GM23338 (cell line): ENCODE data around the gene SLC9A2. TPM values are rescaled to one million over a fixed set of nuclear protein-coding genes. Genes with fewer than 3 reads are reported as not detected.

Experiments used
- ATAC-seq: fragments of 200-7000 bp; cut with Tn5 transposase; 3 replicates; pipeline ENCODE4 v1.9.1; 2020
- DNase-seq: peaks from one replicate; pipeline ENCODE4 v3.0.0-alpha.2; 2015; ENCODE audit warnings: low spot score
- H2AFZ ChIP-seq: fragments of 200-600 bp; sonication (generic); 2 replicates; pipeline ENCODE4 v1.8.0; 2016; ENCODE audit warnings: antibody characterized with exemption, mild to moderate bottlenecking, moderate library complexity
- H3F3A ChIP-seq: fragments of 200-600 bp; sonication (generic); replicated peaks from 2 replicates; pipeline ENCODE4 v1.8.0; 2017; ENCODE audit warnings: antibody characterized with exemption, mixed run types, low read depth
- H3K27ac ChIP-seq: fragments of 200-600 bp; sonication (generic); 2 replicates; pipeline ENCODE4 v1.6.1; 2016; ENCODE audit warnings: low read depth
- H3K27me3 ChIP-seq: fragments of 200-600 bp; sonication (generic); 2 replicates; pipeline ENCODE4 v1.8.0; 2016; ENCODE audit warnings: mild to moderate bottlenecking, mixed run types, moderate library complexity; ENCODE audit not compliant: insufficient read depth
- H3K36me3 ChIP-seq: fragments of 200-600 bp; sonication (generic); 2 replicates; pipeline ENCODE4 v1.8.0; 2016; ENCODE audit warnings: mild to moderate bottlenecking; ENCODE audit not compliant: insufficient read depth
- H3K4me1 ChIP-seq: fragments of 200-600 bp; sonication (generic); 2 replicates; pipeline ENCODE4 v1.8.0; 2016; ENCODE audit warnings: mild to moderate bottlenecking, moderate library complexity; ENCODE audit not compliant: insufficient read depth
- H3K4me2 ChIP-seq: fragments of 200-600 bp; sonication (generic); 2 replicates; pipeline ENCODE4 v1.7.1; 2017; ENCODE audit warnings: mixed run types
- H3K4me3 ChIP-seq: fragments of 200-600 bp; sonication (generic); 2 replicates; pipeline ENCODE4 v1.6.1; 2016; ENCODE audit warnings: mixed run types
- H3K79me2 ChIP-seq: fragments of 200-600 bp; sonication (generic); replicated peaks from 2 replicates; pipeline ENCODE4 v1.8.0; 2017; ENCODE audit warnings: mild to moderate bottlenecking; ENCODE audit not compliant: insufficient read depth
- H3K9me2 ChIP-seq: fragments of 200-600 bp; sonication (generic); 2 replicates; pipeline ENCODE4 v1.8.0; 2017; ENCODE audit not compliant: insufficient read depth
- H4K20me1 ChIP-seq: fragments of 200-600 bp; sonication (generic); replicated peaks from 2 replicates; pipeline ENCODE4 v1.8.0; 2017; ENCODE audit warnings: mild to moderate bottlenecking; ENCODE audit not compliant: insufficient read depth
- H3K27ac Mint-ChIP-seq: 2 replicates; pipeline ENCODE4 v1.8.0; 2020; ENCODE audit warnings: inconsistent platforms, mild to moderate bottlenecking, moderate library complexity, mixed read lengths
- H3K27me3 Mint-ChIP-seq: 3 replicates; pipeline ENCODE4 v1.8.0; 2022; ENCODE audit warnings: low read depth, mild to moderate bottlenecking, moderate library complexity, mixed read lengths, inconsistent platforms; ENCODE audit not compliant: insufficient read depth, poor library complexity
- H3K36me3 Mint-ChIP-seq: 3 replicates; pipeline ENCODE4 v1.8.0; 2021; ENCODE audit warnings: low read depth, mild to moderate bottlenecking, inconsistent platforms, moderate library complexity, mixed read lengths
- H3K4me1 Mint-ChIP-seq: 3 replicates; pipeline ENCODE4 v1.8.0; 2020; ENCODE audit warnings: mild to moderate bottlenecking, inconsistent platforms, mixed read lengths
- H3K4me3 Mint-ChIP-seq: 3 replicates; pipeline ENCODE4 v1.8.0; 2021; ENCODE audit warnings: moderate library complexity, mild to moderate bottlenecking, inconsistent platforms, mixed read lengths
- H3K9me3 Mint-ChIP-seq: 3 replicates; pipeline ENCODE4 v1.8.0; 2020; ENCODE audit warnings: moderate library complexity, mild to moderate bottlenecking, inconsistent platforms, mixed read lengths
- EZH2 ChIP-seq: fragments of 200-600 bp; sonication (generic); IDR thresholded peaks from one replicate; pipeline ENCODE4 v1.8.0; 2017; ENCODE audit warnings: antibody characterized with exemption, mild to moderate bottlenecking, low read depth; ENCODE audit not compliant: unreplicated experiment
- ZNF114 ChIP-seq: fragments of 250-450 bp; sonication (Bioruptor Pico); IDR thresholded peaks from 2 replicates; pipeline ENCODE4 v1.5.0; 2020; ENCODE audit warnings: mild to moderate bottlenecking, moderate library complexity
- polyA plus RNA-seq: library from polyadenylated mRNA; unstranded; fragments of >200 nt; fragmentation: Nextera tagmentation; extraction: Ambion mirVana; gene quantifications from 2 replicates; pipeline ENCODE4 v1.2.1, GENCODE V29; 2016
- total RNA-seq: library from RNA; depleted of rRNA; stranded (reverse); fragments of >200 nt; shearing (Covaris generic); gene quantifications from 2 replicates; pipeline ENCODE4 v1.2.3, GENCODE V29; 2014; rRNA removed

The SLC9A2 gene
- total and polyA plus RNA-seq, 2 experiments from 2014 or later, result 0.03 to 0.24 TPM

DNA sequence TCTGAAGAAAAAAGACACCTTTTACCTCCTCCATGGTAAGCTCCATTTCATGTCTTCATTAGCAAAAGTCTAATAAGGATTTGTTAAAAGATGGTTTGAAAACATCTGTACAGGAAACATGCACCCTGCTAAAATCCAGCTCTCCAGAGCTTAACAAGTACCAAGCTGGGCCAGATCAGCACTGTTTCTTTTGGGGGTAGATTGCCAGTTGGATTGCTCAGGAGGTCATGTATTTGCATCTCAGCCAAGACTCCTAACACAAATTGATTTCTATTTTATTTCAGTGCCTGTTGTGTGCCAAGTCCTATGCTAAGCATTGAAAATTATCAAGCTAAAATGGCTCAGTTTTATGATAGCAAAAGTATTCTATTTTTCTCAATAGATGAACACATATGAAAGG lies 139.1 kb downstream of the SLC9A2 start:
- no peak overlapping the region for H3K27ac Mint-ChIP-seq
- H3K27me3 ChIP-seq, result no peaks in the 10 kb centered on the region
- no peak overlapping the region for H3K4me2 ChIP-seq
- H3K4me3 ChIP-seq, result no peak overlapping the region
- ATAC-seq (no peak), DNase-seq (no peak)
- H3K27ac ChIP-seq, result no peak overlapping the region
- H2AFZ ChIP-seq, result no peak overlapping the region
- no peaks in the 10 kb centered on the region for H3K4me1 ChIP-seq
- H3K36me3 ChIP-seq, result no peaks in the 10 kb centered on the region
- no peaks in the 10 kb centered on the region for H3K9me3 Mint-ChIP-seq
- no peaks in the 10 kb centered on the region for H3K9me2 ChIP-seq
- H4K20me1 ChIP-seq, result 0 out of 2 replicates have a peak, but pooled peaks cover 4% of the 10 kb centered on the region
- H3K79me2 ChIP-seq, result no peaks in the 10 kb centered on the region
- H3K27me3 Mint-ChIP-seq, result no peaks in the 10 kb centered on the region
- H3K4me3 Mint-ChIP-seq, result no peak overlapping the region
- H3K4me1 Mint-ChIP-seq, result peaks cover 6% of the 10 kb centered on the region; the same call in 2 of the 3 replicates
- H3F3A ChIP-seq, result no peaks in the 10 kb centered on the region
- H3K36me3 Mint-ChIP-seq, result no peaks in the 10 kb centered on the region
- no peak for TF ChIP-seq ZNF114 (CRISPR knock-in tag)
- no peak for TF ChIP-seq EZH2

Other genes starting within 250 kb of the SLC9A2 start
- gene IL18RAP, start 196.4 kb upstream of the SLC9A2 start, total RNA-seq, result not detected in 2 replicates
- not detected in 2 replicates for gene IL18RAP, start 196.4 kb upstream of the SLC9A2 start, polyA plus RNA-seq
- gene SLC9A4, start 146.3 kb upstream of the SLC9A2 start, total RNA-seq, result not detected in 2 replicates
- not detected in 2 replicates for gene SLC9A4, start 146.3 kb upstream of the SLC9A2 start, polyA plus RNA-seq
- gene TMEM182, start 142.5 kb downstream of the SLC9A2 start, total RNA-seq, result 6.2 and 7.2 TPM in 2 replicates
- gene TMEM182, start 142.5 kb downstream of the SLC9A2 start, polyA plus RNA-seq, result 2.9 and 5.2 TPM in 2 replicates